ENCODE data around the gene KRTAP20-4. TPM values are rescaled to one million over a fixed set of nuclear protein-coding genes. Genes with fewer than 3 reads are reported as not detected.

KRTAP20-4 gene
- total RNA-seq, result not detected

DNA sequence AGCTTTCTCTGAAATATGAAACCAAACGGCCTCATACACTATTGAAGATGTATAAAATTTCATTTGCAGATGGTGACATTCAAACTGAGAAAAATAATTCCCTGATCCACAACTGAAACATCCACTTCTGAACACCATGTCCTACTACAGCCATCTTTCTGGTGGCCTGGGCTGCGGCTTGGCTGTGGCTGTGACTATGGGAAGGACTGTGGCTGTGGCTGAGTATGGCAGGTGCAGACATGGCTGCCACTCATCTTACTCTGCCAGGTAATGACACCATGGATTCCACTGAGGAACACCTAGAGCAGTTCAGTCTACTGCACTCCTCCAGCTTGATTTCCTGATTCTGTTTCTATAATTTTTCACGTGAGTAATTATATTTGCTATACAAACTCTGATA is at the start of gene KRTAP20-4:
TSS of gene KRTAP20-4 (plus strand) at position 106 of the 400 bp plus-strand sequence.
- no peaks in the 10 kb centered on the region for H3K36me3 Mint-ChIP-seq (ENCODE audit: low read depth)
- DNase-seq, result no peak
- POLR2A ChIA-PET, result no interaction called here
- ATAC-seq, result no peak
- H3K27ac Mint-ChIP-seq, result no peak within 1 kb of the TSS
- H3K9me3 Mint-ChIP-seq (ENCODE audit: insufficient read depth), result no peaks in the 10 kb centered on the region
- H3K27me3 Mint-ChIP-seq (ENCODE audit: low read depth), result no peaks in the 10 kb centered on the region
- CTCF ChIA-PET, result no interaction called here
- H3K4me1 Mint-ChIP-seq (ENCODE audit: low read depth), result no peaks in the 10 kb centered on the region
- H3K4me3 Mint-ChIP-seq, result no peak within 1 kb of the TSS

- ChIA-PET POLR2A (no interaction called here), CTCF (no interaction called here)
- Mint-ChIP-seq H3K4me1 (ENCODE audit: low read depth) (no peaks in the 10 kb centered on the region), H3K27me3 (ENCODE audit: low read depth) (no peaks in the 10 kb centered on the region), H3K9me3 (ENCODE audit: insufficient read depth) (no peaks in the 10 kb centered on the region), H3K27ac (no peak overlapping the region), H3K4me3 (no peak overlapping the region), H3K36me3 (ENCODE audit: low read depth) (no peaks in the 10 kb centered on the region)
- DNase-seq (no peak), ATAC-seq (no peak)
These were observed 42.7 kb upstream of the KRTAP20-4 start for GRCh38 chr21:30577766-30578165.

- no peak overlapping the region for H3K4me3 Mint-ChIP-seq
- no peak overlapping the region for H3K27ac Mint-ChIP-seq
- no peaks in the 10 kb centered on the region for H3K36me3 Mint-ChIP-seq (ENCODE audit: low read depth)
- H3K4me1 Mint-ChIP-seq (ENCODE audit: low read depth), result no peaks in the 10 kb centered on the region
- ChIA-PET CTCF (no interaction called here), POLR2A (no interaction called here)
- H3K27me3 Mint-ChIP-seq (ENCODE audit: low read depth), result no peaks in the 10 kb centered on the region
- no peak for DNase-seq
- no peaks in the 10 kb centered on the region for H3K9me3 Mint-ChIP-seq (ENCODE audit: insufficient read depth)
- ATAC-seq, result no peak
These were observed 41.1 kb upstream of the KRTAP20-4 start for GRCh38 chr21:30579346-30579745.

DNA sequence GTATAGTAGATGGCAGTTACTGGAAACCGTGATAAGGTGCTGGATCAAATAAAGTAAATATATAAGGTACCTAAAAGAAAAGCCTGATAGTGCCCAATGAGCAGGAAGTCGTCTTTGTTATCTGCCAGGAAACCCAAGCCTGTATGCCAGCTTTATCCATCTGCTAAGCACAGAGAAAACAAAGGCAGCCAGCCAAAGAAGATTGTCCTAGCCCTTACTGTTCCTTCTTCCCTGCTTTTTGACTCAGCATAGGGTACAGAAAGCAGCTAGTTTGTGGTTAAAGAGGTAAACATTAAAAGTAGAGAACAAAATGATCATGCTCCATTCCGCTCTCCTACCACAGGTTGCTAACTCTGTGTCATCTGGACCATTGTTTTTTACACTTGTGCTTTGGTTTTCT is 40.3 kb upstream of the KRTAP20-4 start:
- Mint-ChIP-seq H3K4me1 (ENCODE audit: low read depth) (no peaks in the 10 kb centered on the region), H3K36me3 (ENCODE audit: low read depth) (no peaks in the 10 kb centered on the region), H3K9me3 (ENCODE audit: insufficient read depth) (no peaks in the 10 kb centered on the region), H3K4me3 (no peak overlapping the region), H3K27me3 (ENCODE audit: low read depth) (no peaks in the 10 kb centered on the region), H3K27ac (no peak overlapping the region)
- ChIA-PET POLR2A (no interaction called here), CTCF (no interaction called here)
- ATAC-seq (no peak), DNase-seq (no peak)

DNA sequence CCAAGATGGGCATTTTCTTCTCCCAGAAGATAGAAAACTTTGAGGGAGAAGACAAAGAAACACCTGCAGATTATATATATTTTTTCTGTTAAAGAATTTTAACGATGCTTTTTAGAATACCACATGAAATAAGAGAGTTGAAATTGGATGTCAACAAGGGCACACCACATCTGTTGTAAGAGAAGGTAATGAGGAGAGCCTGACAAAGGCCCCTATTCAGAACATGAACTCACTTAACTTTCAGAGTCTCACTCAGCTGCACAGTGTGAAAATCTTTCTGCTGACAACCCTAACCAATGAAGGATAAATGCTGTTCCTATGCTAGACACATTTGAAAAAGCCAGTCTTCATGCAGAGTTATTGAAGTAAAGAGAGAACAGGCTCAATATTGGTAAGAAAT is 37.6 kb upstream of the KRTAP20-4 start:
- POLR2A ChIA-PET, result no interaction called here
- no peak overlapping the region for H3K27ac Mint-ChIP-seq
- ATAC-seq (no peak), DNase-seq (no peak)
- no peaks in the 10 kb centered on the region for H3K27me3 Mint-ChIP-seq (ENCODE audit: low read depth)
- H3K36me3 Mint-ChIP-seq (ENCODE audit: low read depth), result no peaks in the 10 kb centered on the region
- no peaks in the 10 kb centered on the region for H3K4me1 Mint-ChIP-seq (ENCODE audit: low read depth)
- H3K9me3 Mint-ChIP-seq (ENCODE audit: insufficient read depth), result no peaks in the 10 kb centered on the region
- H3K4me3 Mint-ChIP-seq, result no peak overlapping the region
- CTCF ChIA-PET, result no interaction called here

GRCh38 chr21:30590297-30590696 is 30.1 kb upstream of the KRTAP20-4 start, which contains the start of gene KRTAP22-2:
Gene KRTAP22-2, minus strand, starts transcription at chr21:30590397.
- ATAC-seq (no peak), DNase-seq (no peak)
- ChIA-PET CTCF (no interaction called here), POLR2A (no interaction called here)
- Mint-ChIP-seq H3K4me3 (no peak within 1 kb of the TSS), H3K36me3 (ENCODE audit: low read depth) (no peaks in the 10 kb centered on the region), H3K27me3 (ENCODE audit: low read depth) (no peaks in the 10 kb centered on the region), H3K4me1 (ENCODE audit: low read depth) (no peaks in the 10 kb centered on the region), H3K27ac (no peak within 1 kb of the TSS), H3K9me3 (ENCODE audit: insufficient read depth) (no peaks in the 10 kb centered on the region)

- Mint-ChIP-seq H3K9me3 (ENCODE audit: insufficient read depth) (no peaks in the 10 kb centered on the region), H3K27me3 (ENCODE audit: low read depth) (no peaks in the 10 kb centered on the region), H3K36me3 (ENCODE audit: low read depth) (no peaks in the 10 kb centered on the region), H3K4me3 (no peak within 1 kb of the TSS), H3K27ac (no peak within 1 kb of the TSS), H3K4me1 (ENCODE audit: low read depth) (no peaks in the 10 kb centered on the region)
- ATAC-seq (no peak), DNase-seq (no peak)
- CTCF ChIA-PET, result no interaction called here
- POLR2A ChIA-PET, result no interaction called here
These were observed 28.3 kb upstream of the KRTAP20-4 start, which contains the start of gene KRTAP6-3 for GRCh38 chr21:30592140-30592539. Gene KRTAP6-3, plus strand, starts transcription at chr21:30592440. Its CDS starts 6 bp downstream, at chr21:30592446.

DNA sequence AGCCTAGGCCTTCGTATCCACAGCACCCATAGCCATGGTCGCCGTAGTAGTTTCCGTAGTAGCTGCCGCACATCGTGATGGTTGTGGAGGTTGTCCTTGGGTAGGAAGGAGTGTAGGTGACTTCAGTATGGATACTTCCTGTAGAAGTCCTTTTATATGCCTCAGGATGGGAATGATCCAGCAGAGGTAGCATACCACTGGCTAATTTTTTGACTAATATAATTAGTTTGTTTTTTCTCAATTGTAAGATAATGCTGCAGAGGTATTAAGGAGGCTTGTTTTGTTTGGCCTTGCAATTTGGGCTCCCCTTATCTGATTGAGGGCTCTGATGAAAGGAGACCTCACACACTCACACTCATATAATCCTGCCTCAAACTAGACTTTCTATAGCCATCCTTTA is 21.6 kb upstream of the KRTAP20-4 start, which contains the start of gene KRTAP6-2:
TSS of gene KRTAP6-2 (minus strand) at position 101 of the 400 bp plus-strand sequence. CDS start at position 73, 28 bp downstream.
- H3K9me3 Mint-ChIP-seq (ENCODE audit: insufficient read depth), result peaks cover 3% of the 10 kb centered on the region
- no peaks in the 10 kb centered on the region for H3K4me1 Mint-ChIP-seq (ENCODE audit: low read depth)
- no peak within 1 kb of the TSS for H3K27ac Mint-ChIP-seq
- H3K27me3 Mint-ChIP-seq (ENCODE audit: low read depth), result no peaks in the 10 kb centered on the region
- DNase-seq (no peak), ATAC-seq (no peak)
- no peaks in the 10 kb centered on the region for H3K36me3 Mint-ChIP-seq (ENCODE audit: low read depth)
- POLR2A ChIA-PET, result no interaction called here
- H3K4me3 Mint-ChIP-seq, result no peak within 1 kb of the TSS
- CTCF ChIA-PET, result no interaction called here

DNA sequence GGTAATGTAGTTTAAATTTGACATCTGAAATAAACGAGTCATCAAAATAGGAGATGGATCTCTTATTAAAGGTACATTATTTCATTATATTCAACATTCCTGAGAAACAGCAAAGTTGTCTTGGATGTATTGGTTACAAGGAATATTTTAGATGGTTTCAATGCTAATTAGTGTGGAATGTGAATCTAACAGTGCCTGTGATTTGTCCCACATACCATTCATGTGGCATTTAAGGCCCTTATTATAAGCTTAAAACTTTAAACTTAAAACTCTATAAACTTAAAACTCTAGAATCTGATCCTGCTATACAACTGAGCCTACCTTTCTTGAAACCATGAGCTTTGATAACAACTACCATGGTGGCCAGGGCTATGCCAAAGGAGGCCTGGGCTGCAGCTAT is 19.6 kb upstream of the KRTAP20-4 start, which contains the start of gene KRTAP22-1:
TSS of gene KRTAP22-1 (plus strand) at position 301 of the 400 bp plus-strand sequence.
- DNase-seq (no peak), ATAC-seq (no peak)
- Mint-ChIP-seq H3K27ac (no peak within 1 kb of the TSS), H3K4me1 (ENCODE audit: low read depth) (no peaks in the 10 kb centered on the region), H3K9me3 (ENCODE audit: insufficient read depth) (peaks cover 3% of the 10 kb centered on the region), H3K36me3 (ENCODE audit: low read depth) (no peaks in the 10 kb centered on the region), H3K27me3 (ENCODE audit: low read depth) (no peaks in the 10 kb centered on the region), H3K4me3 (no peak within 1 kb of the TSS)
- CTCF ChIA-PET, result no interaction called here
- POLR2A ChIA-PET, result no interaction called here

GRCh38 chr21:30605968-30606367 is 14.5 kb upstream of the KRTAP20-4 start:
- peaks cover 3% of the 10 kb centered on the region for H3K9me3 Mint-ChIP-seq (ENCODE audit: insufficient read depth)
- H3K27ac Mint-ChIP-seq, result no peak overlapping the region
- ATAC-seq, result no peak
- CTCF ChIA-PET, result no interaction called here
- H3K4me3 Mint-ChIP-seq, result no peak overlapping the region
- no peak for DNase-seq
- H3K27me3 Mint-ChIP-seq (ENCODE audit: low read depth), result no peaks in the 10 kb centered on the region
- no peaks in the 10 kb centered on the region for H3K4me1 Mint-ChIP-seq (ENCODE audit: low read depth)
- H3K36me3 Mint-ChIP-seq (ENCODE audit: low read depth), result no peaks in the 10 kb centered on the region
- POLR2A ChIA-PET, result no interaction called here

DNA sequence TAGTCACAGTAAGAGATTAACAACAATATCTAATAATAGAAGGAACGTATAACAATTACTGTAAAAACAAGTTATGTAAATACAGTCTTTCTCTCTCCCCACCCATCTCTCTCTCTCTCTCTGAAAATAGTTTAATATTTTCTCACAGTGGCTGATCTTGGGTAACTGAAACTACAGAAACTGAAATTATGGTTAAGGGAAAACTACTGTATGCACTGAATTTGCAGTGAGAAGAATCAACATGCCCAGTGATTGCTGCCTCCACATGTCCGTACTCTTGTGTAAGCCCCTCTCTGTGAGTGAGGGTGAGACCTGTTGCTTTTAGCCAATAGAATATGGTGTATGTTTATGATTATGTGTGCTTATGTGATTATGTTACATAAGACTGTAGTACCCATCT is 8.3 kb upstream of the KRTAP20-4 start:
- Mint-ChIP-seq H3K27ac (no peak overlapping the region), H3K27me3 (ENCODE audit: low read depth) (no peaks in the 10 kb centered on the region), H3K9me3 (ENCODE audit: insufficient read depth) (no peaks in the 10 kb centered on the region), H3K4me3 (no peak overlapping the region), H3K36me3 (ENCODE audit: low read depth) (no peaks in the 10 kb centered on the region), H3K4me1 (ENCODE audit: low read depth) (no peaks in the 10 kb centered on the region)
- CTCF ChIA-PET, result no interaction called here
- POLR2A ChIA-PET, result no interaction called here
- no peak for DNase-seq
- no peak for ATAC-seq

GRCh38 chr21:30613836-30614235 is 6.6 kb upstream of the KRTAP20-4 start, which contains the start of gene KRTAP6-1:
Gene KRTAP6-1, minus strand, starts transcription at chr21:30613930. Its CDS starts 26 bp downstream, at chr21:30613904.
- no peaks in the 10 kb centered on the region for H3K9me3 Mint-ChIP-seq (ENCODE audit: insufficient read depth)
- H3K27me3 Mint-ChIP-seq (ENCODE audit: low read depth), result no peaks in the 10 kb centered on the region
- no peak within 1 kb of the TSS for H3K4me3 Mint-ChIP-seq
- no peak for DNase-seq
- no peak for ATAC-seq
- no peaks in the 10 kb centered on the region for H3K36me3 Mint-ChIP-seq (ENCODE audit: low read depth)
- POLR2A ChIA-PET, result no interaction called here
- CTCF ChIA-PET, result no interaction called here
- H3K4me1 Mint-ChIP-seq (ENCODE audit: low read depth), result no peaks in the 10 kb centered on the region
- H3K27ac Mint-ChIP-seq, result no peak within 1 kb of the TSS

DNA sequence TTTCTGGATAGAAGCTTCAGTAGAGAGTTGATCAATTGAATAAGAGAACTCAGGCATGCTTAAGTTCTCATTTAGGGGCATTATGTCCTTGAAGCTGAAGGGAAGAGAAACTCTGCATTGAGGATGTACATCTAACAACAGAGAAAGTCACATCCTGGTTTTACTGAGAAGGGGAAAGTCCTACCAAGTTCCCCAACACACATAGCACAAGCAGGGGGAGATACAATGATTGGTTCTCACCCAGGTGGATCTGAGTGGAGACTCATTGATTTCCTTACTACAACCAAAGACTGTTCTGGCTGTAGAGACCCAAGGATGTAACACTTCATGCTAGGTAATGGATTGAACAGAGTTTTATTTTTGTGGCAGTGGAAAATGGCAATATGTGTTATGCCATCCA is 5.2 kb upstream of the KRTAP20-4 start:
- POLR2A ChIA-PET, result no interaction called here
- H3K9me3 Mint-ChIP-seq (ENCODE audit: insufficient read depth), result no peaks in the 10 kb centered on the region
- H3K27ac Mint-ChIP-seq, result no peak overlapping the region
- H3K4me3 Mint-ChIP-seq, result no peak overlapping the region
- DNase-seq (no peak), ATAC-seq (no peak)
- no peaks in the 10 kb centered on the region for H3K4me1 Mint-ChIP-seq (ENCODE audit: low read depth)
- CTCF ChIA-PET, result no interaction called here
- no peaks in the 10 kb centered on the region for H3K27me3 Mint-ChIP-seq (ENCODE audit: low read depth)
- H3K36me3 Mint-ChIP-seq (ENCODE audit: low read depth), result no peaks in the 10 kb centered on the region
